Measurements from ENCODE around the gene ZNG1B.
"Not testable (repeated sequence)": the region's sequence is repeated elsewhere in the genome, so short reads cannot be mapped to it uniquely, and the experiment has no call there.

- TF ChIP-seq EP300, POLR2AphosphoS5 (IDR thresholded peaks at IDR 0.05): not testable (repeated sequence)
These were observed 73.4 kb downstream of the ZNG1B start for GRCh38 chr2:113510913-113511312.
